HFF-Myc (cell line): ENCODE measurements around the gene ZNF532.
A peak's percentile ranks its signal among the peaks of the same experiment; 100 is the strongest.

Experiments used
- DNase-seq: peaks from one replicate; pipeline ENCODE4 v3.0.0-alpha.2; 2011; ENCODE audit warnings: low read depth; ENCODE audit errors: extremely low read depth
- H3K4me3 ChIP-seq: replicated peaks from 2 replicates; pipeline ENCODE4 v1.5.1; 2011; ENCODE audit warnings: low read depth, mild to moderate bottlenecking, control low read depth, low read length
- CTCF ChIP-seq: IDR thresholded peaks from 2 replicates; pipeline ENCODE4 v1.5.1; 2012; ENCODE audit warnings: mild to moderate bottlenecking, low read depth, low read length, control low read depth; ENCODE audit errors: missing control alignments

Gene ZNF532

GRCh38 chr18:59008302-59008974 is 143.8 kb downstream of the ZNF532 start:
- no peak for TF ChIP-seq CTCF
- no peak overlapping the region for H3K4me3 ChIP-seq
- DNase-seq = peak; percentile 63

- no peak overlapping the region for H3K4me3 ChIP-seq
- DNase-seq = no peak
- TF ChIP-seq CTCF = no peak
Measured at GRCh38 chr18:59009846-59010245, 145.2 kb downstream of the ZNF532 start.

DNA sequence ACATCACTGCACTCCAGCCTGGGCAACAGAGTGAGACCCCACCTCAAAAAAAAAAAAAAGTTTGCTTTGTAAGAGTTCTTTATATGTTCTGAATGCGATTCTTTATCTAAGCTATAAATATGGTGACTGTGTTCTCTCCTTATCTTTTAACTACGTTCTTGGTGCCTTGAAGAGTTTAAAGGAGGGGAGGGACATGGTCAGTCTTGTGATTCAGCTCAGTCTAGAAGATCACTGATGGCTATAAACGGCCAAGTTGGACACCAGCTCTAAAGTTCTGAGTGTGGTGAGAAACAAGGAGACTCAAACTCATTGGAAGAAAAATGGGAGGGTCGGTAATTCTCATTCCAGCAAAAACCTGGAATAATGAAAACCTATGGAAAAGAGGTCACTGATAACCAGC is 146.6 kb downstream of the ZNF532 start:
- DNase-seq = no peak
- no peak for TF ChIP-seq CTCF
- H3K4me3 ChIP-seq = no peak overlapping the region

- H3K4me3 ChIP-seq = no peak overlapping the region
- TF ChIP-seq CTCF = no peak
- no peak for DNase-seq
Measured at GRCh38 chr18:59011786-59012185, 147.1 kb downstream of the ZNF532 start.

- no peak overlapping the region for H3K4me3 ChIP-seq
- TF ChIP-seq CTCF = no peak
- no peak for DNase-seq
Measured at GRCh38 chr18:59012815-59013705, 148.4 kb downstream of the ZNF532 start.

GRCh38 chr18:59013744-59014143 is 149.1 kb downstream of the ZNF532 start:
- no peak for DNase-seq
- TF ChIP-seq CTCF = no peak

More at GRCh38 chr18:59013744-59014143, 149.1 kb downstream of the ZNF532 start:
- H3K4me3 ChIP-seq = no peak overlapping the region
